ENCODE measurements around the gene AFG1L.

The AFG1L gene

GRCh38 chr6:108563292-108563691 is 268.4 kb downstream of the AFG1L start:
- DNase-seq (ENCODE audit: low read depth, low spot score): no peak
- peaks cover 21% of the 10 kb centered on the region for H3K27me3 ChIP-seq (ENCODE audit: insufficient read depth, insufficient read length)
- no peak for TF ChIP-seq ZNF274 (IDR thresholded peaks at IDR 0.05; ENCODE audit: low read depth, low read length)
- H3K9me3 ChIP-seq (ENCODE audit: insufficient read depth, low read length): no peaks in the 10 kb centered on the region
- H3K9ac ChIP-seq (ENCODE audit: insufficient read length, low read depth): no peak overlapping the region
- H3K36me3 ChIP-seq (ENCODE audit: insufficient read depth, insufficient read length, low read length): peaks cover 5% of the 10 kb centered on the region
- no peaks in the 10 kb centered on the region for H3K4me1 ChIP-seq (ENCODE audit: insufficient read depth, insufficient read length)
- no peak overlapping the region for H3K4me3 ChIP-seq (ENCODE audit: insufficient read length, low read depth)

GRCh38 chr6:108564178-108564577 is 269.3 kb downstream of the AFG1L start:
- DNase-seq (ENCODE audit: low read depth, low spot score): no peak
- H3K9ac ChIP-seq (ENCODE audit: insufficient read length, low read depth): no peak overlapping the region
- peaks cover 5% of the 10 kb centered on the region for H3K36me3 ChIP-seq (ENCODE audit: insufficient read depth, insufficient read length, low read length)
- H3K9me3 ChIP-seq (ENCODE audit: insufficient read depth, low read length): no peaks in the 10 kb centered on the region
- H3K4me1 ChIP-seq (ENCODE audit: insufficient read depth, insufficient read length): no peaks in the 10 kb centered on the region
- TF ChIP-seq YY1 (IDR thresholded peaks at IDR 0.05; ENCODE audit: insufficient read depth, insufficient read length): no peak
- TF ChIP-seq ZNF274 (IDR thresholded peaks at IDR 0.05; ENCODE audit: low read depth, low read length): no peak
- no peak for TF ChIP-seq SUZ12 (IDR thresholded peaks at IDR 0.05; ENCODE audit: extremely low read depth, insufficient read depth, insufficient read length)
- no peak overlapping the region for H3K4me3 ChIP-seq (ENCODE audit: insufficient read length, low read depth)
- H3K27me3 ChIP-seq (ENCODE audit: insufficient read depth, insufficient read length): peaks cover 21% of the 10 kb centered on the region

- Histone ChIP-seq H3K4me1 (ENCODE audit: insufficient read depth, insufficient read length) (no peaks in the 10 kb centered on the region), H3K9me3 (ENCODE audit: insufficient read depth, low read length) (no peaks in the 10 kb centered on the region), H3K36me3 (ENCODE audit: insufficient read depth, insufficient read length, low read length) (peaks cover 8% of the 10 kb centered on the region), H3K27me3 (ENCODE audit: insufficient read depth, insufficient read length) (peaks cover 21% of the 10 kb centered on the region), H3K9ac (ENCODE audit: insufficient read length, low read depth) (no peak overlapping the region), H3K4me3 (ENCODE audit: insufficient read length, low read depth) (no peak overlapping the region)
- no peak for TF ChIP-seq YY1 (IDR thresholded peaks at IDR 0.05; ENCODE audit: insufficient read depth, insufficient read length)
- no peak for TF ChIP-seq SUZ12 (IDR thresholded peaks at IDR 0.05; ENCODE audit: extremely low read depth, insufficient read depth, insufficient read length)
- no peak for TF ChIP-seq ZNF274 (IDR thresholded peaks at IDR 0.05; ENCODE audit: low read depth, low read length)
- DNase-seq (ENCODE audit: low read depth, low spot score): no peak
Observed at GRCh38 chr6:108565091-108565766, 270.4 kb downstream of the AFG1L start.

- DNase-seq (ENCODE audit: low read depth, low spot score): no peak
- Histone ChIP-seq H3K4me3 (ENCODE audit: insufficient read length, low read depth) (no peak overlapping the region), H3K27me3 (ENCODE audit: insufficient read depth, insufficient read length) (peaks cover 21% of the 10 kb centered on the region), H3K36me3 (ENCODE audit: insufficient read depth, insufficient read length, low read length) (peaks cover 12% of the 10 kb centered on the region), H3K9ac (ENCODE audit: insufficient read length, low read depth) (no peak overlapping the region), H3K9me3 (ENCODE audit: insufficient read depth, low read length) (no peaks in the 10 kb centered on the region), H3K4me1 (ENCODE audit: insufficient read depth, insufficient read length) (no peaks in the 10 kb centered on the region)
- TF ChIP-seq ZNF274 (IDR thresholded peaks at IDR 0.05; ENCODE audit: low read depth, low read length) (no peak), YY1 (IDR thresholded peaks at IDR 0.05; ENCODE audit: insufficient read depth, insufficient read length) (no peak), SUZ12 (IDR thresholded peaks at IDR 0.05; ENCODE audit: extremely low read depth, insufficient read depth, insufficient read length) (no peak)
Observed at GRCh38 chr6:108565893-108566292, 271.0 kb downstream of the AFG1L start.

- Histone ChIP-seq H3K9me3 (ENCODE audit: insufficient read depth, low read length) (no peaks in the 10 kb centered on the region), H3K9ac (ENCODE audit: insufficient read length, low read depth) (no peak overlapping the region), H3K27me3 (ENCODE audit: insufficient read depth, insufficient read length) (peaks cover 21% of the 10 kb centered on the region), H3K4me3 (ENCODE audit: insufficient read length, low read depth) (no peak overlapping the region), H3K4me1 (ENCODE audit: insufficient read depth, insufficient read length) (no peaks in the 10 kb centered on the region), H3K36me3 (ENCODE audit: insufficient read depth, insufficient read length, low read length) (peaks cover 12% of the 10 kb centered on the region)
- TF ChIP-seq SUZ12 (IDR thresholded peaks at IDR 0.05; ENCODE audit: extremely low read depth, insufficient read depth, insufficient read length): no peak
- TF ChIP-seq ZNF274 (IDR thresholded peaks at IDR 0.05; ENCODE audit: low read depth, low read length): no peak
- no peak for TF ChIP-seq YY1 (IDR thresholded peaks at IDR 0.05; ENCODE audit: insufficient read depth, insufficient read length)
- DNase-seq (ENCODE audit: low read depth, low spot score): no peak
Observed at GRCh38 chr6:108566406-108566805, 271.6 kb downstream of the AFG1L start.

- H3K4me1 ChIP-seq (ENCODE audit: insufficient read depth, insufficient read length): no peaks in the 10 kb centered on the region
- no peak overlapping the region for H3K4me3 ChIP-seq (ENCODE audit: insufficient read length, low read depth)
- H3K36me3 ChIP-seq (ENCODE audit: insufficient read depth, insufficient read length, low read length): peaks cover 17% of the 10 kb centered on the region
- no peak overlapping the region for H3K9ac ChIP-seq (ENCODE audit: insufficient read length, low read depth)
- no peak for DNase-seq (ENCODE audit: low read depth, low spot score)
- H3K9me3 ChIP-seq (ENCODE audit: insufficient read depth, low read length): no peaks in the 10 kb centered on the region
- TF ChIP-seq YY1 (IDR thresholded peaks at IDR 0.05; ENCODE audit: insufficient read depth, insufficient read length): no peak
- no peak for TF ChIP-seq SUZ12 (IDR thresholded peaks at IDR 0.05; ENCODE audit: extremely low read depth, insufficient read depth, insufficient read length)
- TF ChIP-seq ZNF274 (IDR thresholded peaks at IDR 0.05; ENCODE audit: low read depth, low read length): no peak
- peaks cover 8% of the 10 kb centered on the region for H3K27me3 ChIP-seq (ENCODE audit: insufficient read depth, insufficient read length)
Observed at GRCh38 chr6:108568101-108568500, 273.2 kb downstream of the AFG1L start.

- peaks cover 17% of the 10 kb centered on the region for H3K36me3 ChIP-seq (ENCODE audit: insufficient read depth, insufficient read length, low read length)
- no peak for DNase-seq (ENCODE audit: low read depth, low spot score)
- no peaks in the 10 kb centered on the region for H3K9me3 ChIP-seq (ENCODE audit: insufficient read depth, low read length)
- H3K4me3 ChIP-seq (ENCODE audit: insufficient read length, low read depth): no peak overlapping the region
- peaks cover 4% of the 10 kb centered on the region for H3K27me3 ChIP-seq (ENCODE audit: insufficient read depth, insufficient read length)
- TF ChIP-seq ZNF274 (IDR thresholded peaks at IDR 0.05; ENCODE audit: low read depth, low read length) (no peak), YY1 (IDR thresholded peaks at IDR 0.05; ENCODE audit: insufficient read depth, insufficient read length) (no peak), SUZ12 (IDR thresholded peaks at IDR 0.05; ENCODE audit: extremely low read depth, insufficient read depth, insufficient read length) (no peak)
- no peak overlapping the region for H3K9ac ChIP-seq (ENCODE audit: insufficient read length, low read depth)
- H3K4me1 ChIP-seq (ENCODE audit: insufficient read depth, insufficient read length): no peaks in the 10 kb centered on the region
Observed at GRCh38 chr6:108568551-108569305, 273.9 kb downstream of the AFG1L start.
